ENCODE measurements around the gene MMEL1.
"Not testable (repeated sequence)": the region's sequence is repeated elsewhere in the genome, so short reads cannot be mapped to it uniquely, and the experiment has no call there.

MMEL1 gene

DNA sequence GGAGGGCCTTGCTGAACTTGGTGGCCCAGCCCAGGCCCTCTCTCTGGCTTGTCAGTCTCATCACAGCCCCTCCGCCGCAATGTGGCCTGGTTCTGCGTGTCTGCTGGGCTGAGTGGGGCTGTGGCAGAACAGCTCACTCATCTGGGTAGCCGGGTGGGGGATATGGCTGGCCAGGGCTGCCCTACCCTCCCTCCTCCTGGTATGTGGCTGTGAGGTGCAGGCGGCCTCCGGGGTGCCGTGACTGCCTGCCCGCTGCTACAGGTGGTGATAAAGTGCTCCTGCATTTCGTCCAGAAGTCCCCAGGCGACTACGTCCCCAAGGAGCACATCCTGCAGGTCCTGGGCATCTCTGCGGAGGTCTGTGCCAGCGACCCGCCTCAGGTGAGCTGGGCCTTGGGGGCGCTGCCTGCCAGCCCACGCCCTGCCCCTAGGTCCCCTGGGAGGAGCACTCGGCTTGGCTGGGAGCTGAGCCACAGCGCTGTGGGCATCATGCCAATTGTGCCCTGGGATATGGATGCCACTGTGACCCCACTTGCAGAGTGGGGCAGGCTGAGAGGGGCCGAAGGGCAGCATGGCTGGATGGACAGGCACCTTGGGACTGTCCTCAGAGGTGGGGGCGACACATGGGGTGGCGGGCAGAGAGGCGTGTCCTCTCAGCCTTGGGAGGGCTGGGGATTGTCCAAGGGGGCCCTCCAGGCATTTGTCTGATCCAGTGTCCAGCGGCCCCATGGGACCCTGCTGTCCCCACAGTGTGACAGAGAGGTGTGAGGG lies 44.0 kb downstream of the MMEL1 start:
- FAIRE-seq = no peak

DNA sequence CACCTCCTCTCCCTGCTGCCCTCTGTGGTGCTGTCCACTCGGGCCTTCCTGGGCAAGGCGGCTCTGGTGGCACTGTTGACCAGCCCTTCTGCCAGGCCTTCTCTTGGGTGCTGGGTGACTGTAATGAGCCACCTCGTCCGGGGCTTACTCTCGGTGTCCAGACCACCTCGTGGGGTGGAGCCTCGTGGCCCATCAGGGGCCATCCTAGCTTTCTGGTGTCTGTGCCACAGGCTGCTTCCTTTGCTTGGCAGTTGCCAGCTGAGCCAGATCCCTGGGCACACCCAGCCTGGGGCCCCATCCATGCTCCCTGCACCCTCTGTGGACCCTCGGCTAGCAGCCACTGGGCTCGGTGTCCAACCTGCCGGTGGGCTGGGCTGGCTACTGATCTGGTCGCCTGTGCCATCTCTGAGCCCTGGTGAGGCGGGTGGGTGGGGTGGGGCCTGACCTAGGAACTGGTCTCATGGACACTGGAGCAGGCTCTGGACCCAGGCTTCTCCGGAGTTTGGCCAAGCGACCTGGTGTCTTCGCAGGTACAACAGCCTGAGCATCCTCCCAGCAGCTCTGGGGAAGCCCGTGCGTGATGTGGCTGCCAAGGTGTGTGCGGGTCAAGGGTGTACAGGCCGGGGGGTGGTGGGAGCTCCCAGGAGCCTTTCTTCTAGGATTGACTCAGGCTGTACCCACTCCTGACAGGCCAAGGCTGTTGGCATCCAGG lies 44.8 kb downstream of the MMEL1 start:
- FAIRE-seq = no peak

DNA sequence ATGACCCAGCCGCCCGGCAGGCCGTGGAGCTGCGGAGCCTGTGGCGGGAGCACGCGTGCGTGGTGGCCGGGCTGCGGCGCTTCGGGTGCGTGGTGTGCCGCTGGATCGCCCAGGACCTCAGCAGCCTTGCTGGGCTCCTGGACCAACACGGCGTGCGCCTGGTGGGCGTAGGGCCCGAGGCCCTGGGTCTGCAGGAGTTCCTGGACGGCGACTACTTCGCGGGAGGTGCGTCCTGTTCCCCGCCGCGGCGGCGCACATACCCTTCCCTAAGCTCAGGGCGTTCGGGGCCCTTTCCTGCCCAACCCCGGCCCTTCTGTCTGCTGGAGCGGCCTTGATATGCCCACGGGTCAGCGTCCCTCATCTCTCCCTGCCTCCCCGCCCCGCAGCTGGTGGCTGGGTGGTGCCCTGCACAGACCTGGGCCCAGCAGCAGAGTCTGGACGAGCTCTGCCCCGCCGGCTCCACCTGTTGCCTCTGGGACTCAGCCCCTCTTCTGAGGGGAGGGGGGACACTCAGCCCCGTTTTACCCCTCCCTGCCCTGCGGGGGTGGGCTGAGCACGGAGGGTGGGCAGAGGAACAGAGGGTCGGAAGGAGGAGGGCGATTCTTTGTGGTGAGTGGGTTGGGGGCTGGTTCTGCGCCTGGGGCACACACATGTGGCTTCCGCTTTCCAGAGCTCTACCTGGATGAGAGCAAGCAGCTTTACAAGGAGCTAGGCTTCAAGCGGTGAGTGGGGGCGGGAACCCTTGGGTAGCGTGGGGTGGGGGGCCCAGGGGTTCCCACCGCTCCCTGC lies 45.6 kb downstream of the MMEL1 start:
- no peak for FAIRE-seq

DNA sequence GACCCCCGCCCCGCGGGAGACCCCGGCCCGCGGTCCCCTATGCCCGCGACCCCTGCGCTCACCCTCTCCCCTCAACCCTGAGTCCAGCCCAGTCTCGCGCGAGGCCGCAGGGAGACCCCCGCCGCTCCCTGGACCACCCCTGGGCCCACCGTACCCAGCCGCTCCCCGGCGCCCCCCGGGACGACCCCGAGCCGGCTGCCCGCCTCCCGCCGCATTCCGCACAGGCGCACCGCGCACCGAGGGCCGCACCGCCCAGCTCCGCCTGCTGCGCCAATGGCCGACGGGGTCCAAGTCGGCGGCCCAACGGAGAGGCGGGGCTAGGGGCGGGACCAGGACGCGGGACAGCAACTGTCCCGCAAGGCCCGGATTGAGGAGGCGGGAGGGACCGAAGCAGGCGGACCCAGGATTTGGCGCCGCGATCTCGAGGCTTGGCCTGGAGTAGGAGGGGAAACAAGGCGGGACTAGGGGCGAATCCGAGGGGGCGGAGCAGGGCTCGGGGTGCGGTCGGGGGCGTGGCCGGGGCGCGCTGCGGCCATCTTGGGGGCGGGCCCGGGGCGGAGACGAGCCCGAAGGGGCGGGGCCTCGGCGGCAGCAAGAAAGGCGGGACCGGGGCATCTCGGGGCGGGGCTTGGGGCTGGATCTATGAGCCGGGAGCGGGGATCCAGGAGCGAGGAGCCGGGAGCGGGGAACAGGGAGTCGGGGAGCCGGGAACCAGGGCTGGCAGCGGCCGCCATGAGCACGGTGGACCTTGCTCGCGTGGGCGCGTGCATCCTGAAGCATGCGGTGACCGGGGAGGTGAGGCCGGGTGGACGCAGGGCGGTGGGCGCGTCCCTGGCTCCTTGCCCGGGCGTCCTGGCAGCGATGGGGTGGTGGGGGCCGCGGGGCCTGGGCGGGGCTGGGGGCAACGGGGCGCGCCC lies 46.4 kb downstream of the MMEL1 start, which contains the start of gene PRXL2B:
PRXL2B (plus strand) TSS at position 624 of the 917 bp plus-strand sequence; CDS start at position 733, 109 bp downstream.
- FAIRE-seq = peak; percentile 52

DNA sequence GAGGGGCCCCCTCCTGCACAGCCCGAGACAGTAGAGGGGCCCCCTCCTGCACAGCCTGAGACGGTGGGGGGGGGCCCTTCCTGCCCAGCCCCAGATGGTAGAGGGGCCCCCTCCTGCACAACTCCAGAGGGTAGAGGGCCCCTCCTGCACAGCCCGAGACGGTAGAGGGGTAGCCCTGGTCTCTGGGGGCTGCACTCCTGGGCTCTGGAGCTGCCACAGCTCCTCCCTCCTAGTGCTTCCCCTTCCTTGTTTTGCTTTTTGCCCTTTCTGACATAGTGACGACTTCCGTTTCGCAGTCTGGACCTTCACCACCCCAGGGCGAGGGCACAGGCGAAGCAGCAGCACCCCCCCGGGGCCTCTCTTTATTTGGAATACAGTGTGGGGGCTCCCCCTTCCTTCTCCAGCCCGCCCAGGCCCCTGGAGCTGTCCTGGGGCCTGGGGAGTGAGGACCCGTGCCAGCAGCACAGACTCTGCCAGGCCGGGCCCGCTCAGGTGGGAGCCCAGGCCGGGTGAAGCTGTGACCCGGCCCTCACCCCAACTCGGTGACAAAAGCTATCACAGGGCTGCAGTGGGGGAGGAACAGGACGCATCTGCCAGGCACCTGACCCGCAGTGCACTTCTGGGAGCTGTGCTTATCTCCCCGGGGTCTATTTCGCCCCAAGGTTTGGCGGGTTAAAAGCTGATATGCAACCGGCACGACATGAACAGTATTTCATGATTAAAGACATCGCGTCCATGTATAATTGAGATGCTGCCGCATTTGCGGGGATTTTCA lies 47.3 kb downstream of the MMEL1 start:
- FAIRE-seq = no peak

DNA sequence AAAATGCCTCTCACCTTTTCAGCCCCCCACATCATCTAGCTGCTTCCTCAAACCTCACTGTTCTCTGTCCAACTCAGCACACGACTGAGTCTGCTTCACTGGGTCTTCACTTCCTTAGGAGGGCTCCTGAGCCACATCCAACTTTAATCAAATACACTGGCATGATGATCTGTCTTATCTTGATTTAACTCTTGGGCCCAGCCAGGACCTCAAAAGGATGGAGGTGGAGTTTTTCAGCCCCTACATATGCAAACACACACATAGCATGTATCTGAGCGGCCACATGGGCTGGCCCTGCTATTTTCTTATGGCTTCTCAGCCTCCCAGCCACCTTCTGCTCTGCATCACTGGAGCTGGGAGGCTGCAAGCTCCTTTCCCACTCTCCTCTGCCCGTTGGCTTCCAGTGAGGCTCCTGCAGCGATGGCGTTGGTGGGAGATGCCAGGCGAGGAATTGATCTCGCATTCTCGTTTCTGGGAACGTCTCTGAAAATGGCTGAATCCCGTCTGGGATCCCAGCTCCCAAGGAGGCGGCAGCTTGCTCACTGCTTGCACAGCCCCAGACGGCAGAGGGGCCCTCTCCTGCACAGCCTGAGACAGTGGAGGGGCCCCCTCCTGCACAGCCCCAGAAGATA lies 48.0 kb downstream of the MMEL1 start:
- no peak for FAIRE-seq

DNA sequence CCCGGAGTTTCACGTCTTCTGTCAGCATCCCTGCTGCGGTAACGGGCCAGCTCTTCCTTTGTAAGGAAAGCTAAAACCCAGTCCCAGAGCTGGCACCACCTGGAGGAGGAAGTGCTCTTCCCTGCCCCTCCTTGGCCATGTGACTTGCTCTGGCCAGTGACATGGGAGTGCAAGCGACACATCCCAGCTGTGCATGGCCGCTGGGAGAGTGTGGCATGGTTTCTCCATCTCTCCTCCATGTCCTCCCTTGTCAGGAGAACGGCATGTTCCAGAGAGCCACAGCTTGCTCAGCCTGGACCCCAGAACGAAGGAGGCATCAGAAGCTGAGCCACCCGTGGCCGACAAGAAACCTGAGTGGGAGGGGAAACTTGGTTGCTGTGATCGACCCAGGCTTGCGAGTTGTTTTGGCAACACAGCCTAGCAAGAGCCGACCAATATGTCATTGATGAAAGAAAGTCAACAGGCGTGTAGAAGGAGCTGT lies 48.9 kb downstream of the MMEL1 start:
- no peak for FAIRE-seq

DNA sequence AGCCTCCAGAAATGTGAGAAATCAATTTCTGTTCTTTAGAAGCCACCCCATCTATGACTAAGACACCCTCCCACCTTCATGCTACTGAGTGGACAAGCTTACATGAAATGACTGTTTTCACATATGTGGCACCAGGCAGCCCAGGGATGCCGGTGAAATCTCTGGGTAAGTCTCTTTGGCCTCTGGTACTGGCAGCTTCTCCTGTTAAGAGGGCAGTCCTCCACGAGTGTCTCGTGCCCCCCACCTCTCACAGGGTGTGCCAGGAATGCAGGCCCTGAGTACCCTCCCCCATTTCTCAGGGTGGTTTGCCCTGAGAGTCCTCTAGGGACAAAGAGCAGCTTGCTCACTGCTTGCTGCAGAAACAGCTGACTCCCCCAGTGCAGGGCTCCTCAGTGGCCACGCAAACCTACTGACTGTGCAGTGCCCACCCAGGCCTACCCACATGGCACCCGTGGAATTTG lies 49.5 kb downstream of the MMEL1 start:
- no peak for FAIRE-seq

DNA sequence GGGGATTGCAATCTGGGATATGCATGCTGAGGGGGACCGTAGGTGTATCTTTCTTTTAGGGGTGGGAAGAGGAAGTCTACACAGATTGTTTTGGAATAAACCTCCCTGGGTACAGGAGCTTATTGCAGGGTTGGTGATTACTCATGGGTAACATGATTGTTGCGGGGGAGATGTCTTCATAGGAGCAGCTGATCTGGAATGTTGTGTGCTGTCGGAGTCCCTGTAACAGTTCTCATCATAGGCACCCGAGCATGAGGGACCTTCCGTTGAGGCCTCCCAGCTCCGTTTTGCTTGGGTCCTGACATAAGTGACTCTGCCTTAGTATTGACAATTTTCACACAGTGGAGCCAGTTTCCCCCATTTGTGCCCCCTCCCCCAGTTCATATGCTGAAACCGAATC lies 50.4 kb downstream of the MMEL1 start:
- FAIRE-seq = no peak

DNA sequence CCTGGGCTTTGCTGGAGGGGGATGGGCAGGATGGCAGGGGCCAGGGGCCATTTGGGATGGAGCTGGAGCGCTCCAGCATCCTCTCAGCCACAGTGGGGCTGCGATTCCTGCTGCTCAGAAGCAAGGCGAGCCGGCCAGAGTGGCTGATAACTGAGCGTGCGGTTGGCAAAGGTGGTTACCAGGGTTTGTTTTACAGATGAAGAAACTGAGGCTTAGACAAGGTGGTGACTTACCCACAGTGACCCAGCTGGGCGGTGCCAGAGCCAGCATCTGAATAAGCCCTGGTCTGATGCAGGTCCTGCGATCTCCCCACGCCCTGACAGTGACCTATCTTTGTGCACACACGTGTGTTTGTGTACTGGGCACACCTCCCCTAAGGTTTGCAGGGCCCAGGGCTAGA lies 52.1 kb downstream of the MMEL1 start:
- FAIRE-seq = no peak

DNA sequence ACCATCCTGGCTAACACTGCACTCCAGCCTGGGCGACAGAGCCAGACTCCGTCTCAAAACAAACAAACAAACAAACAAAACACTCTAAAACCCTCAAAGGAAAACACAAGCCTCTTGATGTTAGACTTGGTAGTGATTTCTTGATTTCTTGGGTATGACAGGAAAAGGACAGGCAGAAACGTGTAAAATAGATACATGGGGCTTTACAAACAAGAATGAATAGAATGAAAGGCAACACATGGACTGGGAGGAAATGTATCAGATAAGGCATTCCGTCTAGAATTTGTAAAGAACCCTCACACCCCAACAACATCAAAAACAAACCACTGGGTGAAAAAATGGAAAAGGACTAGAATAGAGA lies 54.1 kb downstream of the MMEL1 start:
- no peak for FAIRE-seq

DNA sequence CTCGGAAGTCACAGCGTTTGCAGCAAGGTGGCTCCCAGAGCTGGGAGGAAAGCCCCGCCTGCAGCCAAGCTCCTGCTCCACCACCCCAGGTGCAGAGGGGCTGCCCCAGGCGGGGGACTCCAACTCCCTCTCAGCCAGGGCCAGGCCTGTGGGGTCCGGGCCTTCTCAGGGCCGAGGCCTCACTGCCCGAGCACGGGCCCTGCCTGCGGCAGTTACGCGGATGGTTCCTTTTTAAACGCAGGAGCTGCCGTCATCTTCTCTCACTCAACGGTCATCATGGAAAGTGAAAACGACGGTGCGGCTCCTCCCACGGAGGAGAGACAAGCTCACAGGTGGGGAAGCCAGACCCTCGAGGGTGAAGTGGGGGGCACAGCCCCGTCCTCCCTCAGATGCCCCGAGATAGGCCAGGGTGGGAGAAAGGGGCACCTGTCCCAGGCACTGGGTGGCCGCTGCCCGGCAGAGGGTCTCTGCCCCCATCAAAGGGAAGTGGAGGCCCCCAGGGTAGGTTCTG lies 55.2 kb downstream of the MMEL1 start:
- not testable (repeated sequence) for FAIRE-seq

DNA sequence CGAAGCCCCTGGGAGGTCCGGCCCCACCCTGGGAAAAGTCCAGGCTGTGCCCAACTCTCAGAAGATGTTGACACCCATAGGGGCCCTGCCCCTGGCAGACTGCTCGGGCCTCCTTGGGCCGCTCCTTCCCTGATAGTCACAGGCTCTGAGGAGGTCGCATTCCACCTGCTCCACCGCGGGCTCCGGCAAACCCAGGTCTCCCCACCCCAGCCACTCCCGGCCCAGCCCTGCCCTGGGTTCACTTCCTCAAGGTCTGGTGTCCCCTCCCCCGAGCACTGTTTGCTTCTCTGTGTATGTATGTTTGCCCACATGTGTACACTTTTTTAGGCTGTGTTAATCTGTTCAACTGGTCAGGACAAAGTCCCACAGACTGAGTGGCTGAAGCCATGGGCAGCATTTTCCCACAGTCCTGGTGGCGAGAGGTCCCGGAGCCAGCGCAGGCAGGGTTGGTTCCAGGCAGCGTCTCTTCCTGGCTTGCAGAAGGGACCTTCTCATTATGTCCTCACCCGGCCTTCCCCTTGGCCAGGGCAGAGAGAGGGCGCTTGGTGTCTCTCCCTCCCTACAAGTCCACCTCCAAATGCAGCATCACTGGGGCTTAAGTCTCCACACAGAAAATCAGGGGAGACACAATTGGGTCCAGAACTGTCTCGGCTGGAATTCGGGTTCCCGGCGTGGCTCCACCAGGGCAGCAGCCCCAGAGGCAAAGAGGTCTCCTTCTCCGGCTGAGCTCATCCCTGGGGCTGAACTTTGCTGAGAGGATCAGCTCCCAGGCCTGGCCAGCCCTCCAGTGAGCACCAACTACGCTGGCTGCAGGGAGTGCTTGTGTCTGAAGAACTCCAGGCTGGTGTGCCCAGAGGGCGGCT lies 56.8 kb downstream of the MMEL1 start:
- FAIRE-seq = no peak

DNA sequence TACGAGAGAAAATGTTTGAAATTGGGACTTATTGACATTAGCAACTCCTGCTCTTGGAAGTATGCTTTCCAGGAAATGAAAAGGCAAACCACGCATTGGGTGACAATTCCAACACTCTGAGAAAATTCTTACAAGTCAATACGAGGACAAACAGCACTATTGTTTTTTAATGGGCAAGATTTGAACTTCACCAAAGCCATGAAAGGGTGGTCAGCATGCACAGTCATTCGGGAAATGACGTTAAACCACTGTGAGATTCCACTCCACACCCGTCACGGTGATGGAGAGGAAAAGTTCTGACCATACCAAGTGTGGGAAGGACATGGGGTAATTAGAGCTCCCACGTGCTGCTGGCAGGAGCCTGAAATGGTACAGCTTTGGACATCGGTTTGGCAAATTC lies 58.5 kb downstream of the MMEL1 start:
- no peak for FAIRE-seq

DNA sequence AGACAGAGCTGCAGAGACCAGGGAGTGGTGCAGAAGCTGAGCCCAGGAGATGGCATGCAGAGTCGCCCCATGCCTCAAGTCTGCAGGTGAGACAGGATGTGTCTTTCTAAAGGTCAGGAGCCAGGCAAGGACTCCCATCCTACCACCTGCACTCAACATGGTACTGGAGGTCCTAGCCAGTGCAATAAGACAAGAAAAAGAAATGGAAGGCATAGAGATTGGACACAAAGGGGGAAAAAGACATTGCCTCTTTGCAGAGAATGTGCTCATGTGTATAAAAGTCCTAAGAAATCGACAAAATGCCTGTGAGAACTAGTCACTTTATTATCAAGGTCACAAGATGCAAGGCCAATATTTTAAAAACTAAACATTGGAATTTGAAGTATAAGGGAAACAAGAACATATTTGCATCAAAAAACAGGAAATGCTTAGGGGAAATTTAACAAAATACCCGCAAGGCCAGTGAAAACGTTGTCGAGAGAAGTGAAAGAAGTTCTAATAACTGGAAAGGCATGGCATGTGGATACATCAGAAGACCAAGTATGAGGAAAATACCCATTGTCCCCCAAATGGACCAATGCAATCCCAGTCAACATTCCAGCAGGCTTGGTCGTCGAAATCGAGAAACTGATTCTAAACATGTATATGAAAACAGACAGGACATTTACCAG lies 59.4 kb downstream of the MMEL1 start:
- no peak for FAIRE-seq

DNA sequence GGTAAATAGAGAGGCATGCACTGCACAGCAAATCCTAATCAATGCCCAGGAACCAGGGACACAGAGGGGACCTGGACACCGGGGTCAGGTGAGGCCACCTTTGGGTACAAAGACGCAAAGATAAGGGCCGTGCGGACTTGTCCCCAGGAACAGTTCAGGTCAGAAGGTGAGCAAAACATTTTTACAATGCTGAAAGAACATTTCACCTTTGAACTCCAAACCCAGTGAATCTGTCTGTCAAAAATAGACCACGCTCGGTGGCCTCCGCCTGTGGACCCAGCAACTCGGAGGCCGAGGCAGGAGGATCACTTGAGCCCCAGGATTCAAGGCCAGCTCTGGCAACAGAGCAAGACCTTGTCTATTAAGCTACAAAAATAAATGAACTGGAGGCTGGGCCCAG lies 61.5 kb downstream of the MMEL1 start:
- FAIRE-seq = no peak

DNA sequence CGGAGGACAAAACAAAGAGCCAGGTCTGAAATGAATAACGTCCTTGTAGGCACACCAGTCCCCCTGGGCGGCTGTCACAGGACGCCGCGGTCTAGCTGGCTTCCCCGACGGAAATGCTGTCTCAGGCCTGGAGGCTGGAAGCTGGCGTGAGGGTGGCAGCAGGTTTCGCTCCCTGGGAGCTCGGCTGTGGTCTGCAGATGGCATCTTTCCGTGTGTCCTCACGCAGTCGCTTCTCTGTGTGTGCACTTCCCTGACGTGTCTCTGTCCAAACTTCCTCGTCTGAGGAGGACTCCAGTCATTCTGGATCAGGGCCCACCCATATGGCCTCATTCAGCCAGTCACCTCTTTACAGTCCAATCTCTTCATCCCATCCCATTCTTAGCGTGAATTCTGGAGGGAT lies 62.5 kb downstream of the MMEL1 start:
- no peak for FAIRE-seq

DNA sequence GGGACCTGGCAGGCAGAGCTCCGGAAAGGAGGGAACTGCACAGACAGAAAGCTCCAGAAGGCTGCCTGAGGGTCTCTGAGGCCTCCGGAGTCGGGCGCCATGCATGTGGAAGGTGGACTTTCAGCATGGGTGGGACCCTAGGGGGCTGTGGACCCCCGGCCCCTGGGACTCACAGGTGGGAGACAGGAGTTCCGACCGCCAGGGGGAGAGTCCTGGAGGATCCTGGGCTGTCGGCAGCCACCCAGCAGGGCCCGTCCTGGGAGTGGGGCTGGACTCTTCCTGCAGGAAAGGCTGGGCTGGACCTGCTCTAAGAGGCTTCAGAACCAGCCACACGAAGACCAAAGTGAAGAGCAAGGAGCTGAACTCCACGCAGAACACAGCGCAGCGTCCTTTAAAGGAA lies 63.1 kb downstream of the MMEL1 start:
- FAIRE-seq = not testable (repeated sequence)

DNA sequence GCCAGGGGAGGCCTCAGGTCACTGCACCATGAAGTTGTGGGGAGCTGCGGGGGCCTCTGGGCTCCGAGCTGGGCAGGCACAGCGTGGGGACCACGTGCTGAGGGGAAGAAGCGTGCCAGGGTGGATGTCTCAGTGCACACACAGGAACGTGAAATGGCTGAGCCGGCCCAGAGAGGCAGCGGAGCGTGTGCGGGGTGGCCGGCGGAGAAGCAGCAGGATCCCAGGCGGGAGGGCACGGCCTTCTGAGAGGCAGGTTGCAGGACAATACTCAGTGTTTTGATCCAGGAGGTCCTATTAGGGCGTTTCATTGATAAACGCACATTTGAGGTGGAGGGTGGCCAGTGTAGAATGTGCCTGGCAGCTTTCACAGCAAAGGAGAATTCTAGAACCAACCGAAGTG lies 63.8 kb downstream of the MMEL1 start:
- no peak for FAIRE-seq
